Liver (tissue), 3 donors: Measurements from ENCODE around the gene LDLRAD1.

ENCODE experiments used
- CTCF ChIP-seq: fragments of 150-350 bp; IDR thresholded peaks from 2 replicates; pipeline ENCODE4 v1.5.1; 2017; ENCODE audit warnings: improper control_type of control experiment, low read depth, low read length; ENCODE audit not compliant: missing input control
- MAX ChIP-seq: IDR thresholded peaks from 2 replicates; pipeline ENCODE4 v1.6.1; 2016; ENCODE audit warnings: antibody characterized with exemption
- SP1 ChIP-seq: IDR thresholded peaks from 2 replicates; pipeline ENCODE4 v1.6.1; 2018; ENCODE audit warnings: antibody characterized with exemption, mild to moderate bottlenecking
- TAF1 ChIP-seq: conservative IDR thresholded peaks from 2 replicates; pipeline ENCODE4 v1.6.1; 2016; ENCODE audit warnings: antibody characterized with exemption, mild to moderate bottlenecking
- donor health status: healthy.
- donor health status: healthy.

GRCh38 chr1:54006508-54006907, 11.5 kb downstream of the LDLRAD1 start:
- TF ChIP-seq CTCF (no peak), MAX (no peak), TAF1 (no peak), SP1 (no peak)
